ENCODE results near the gene PTPRN2. TPM values are rescaled to one million over a fixed set of nuclear protein-coding genes. Genes with fewer than 3 reads are reported as not detected.

The PTPRN2 gene
- total and polyA plus RNA-seq, 9 of the 15 experiments (the other 6 are each of a cell fraction or from before 2014, with no cell fraction given): not detected

DNA sequence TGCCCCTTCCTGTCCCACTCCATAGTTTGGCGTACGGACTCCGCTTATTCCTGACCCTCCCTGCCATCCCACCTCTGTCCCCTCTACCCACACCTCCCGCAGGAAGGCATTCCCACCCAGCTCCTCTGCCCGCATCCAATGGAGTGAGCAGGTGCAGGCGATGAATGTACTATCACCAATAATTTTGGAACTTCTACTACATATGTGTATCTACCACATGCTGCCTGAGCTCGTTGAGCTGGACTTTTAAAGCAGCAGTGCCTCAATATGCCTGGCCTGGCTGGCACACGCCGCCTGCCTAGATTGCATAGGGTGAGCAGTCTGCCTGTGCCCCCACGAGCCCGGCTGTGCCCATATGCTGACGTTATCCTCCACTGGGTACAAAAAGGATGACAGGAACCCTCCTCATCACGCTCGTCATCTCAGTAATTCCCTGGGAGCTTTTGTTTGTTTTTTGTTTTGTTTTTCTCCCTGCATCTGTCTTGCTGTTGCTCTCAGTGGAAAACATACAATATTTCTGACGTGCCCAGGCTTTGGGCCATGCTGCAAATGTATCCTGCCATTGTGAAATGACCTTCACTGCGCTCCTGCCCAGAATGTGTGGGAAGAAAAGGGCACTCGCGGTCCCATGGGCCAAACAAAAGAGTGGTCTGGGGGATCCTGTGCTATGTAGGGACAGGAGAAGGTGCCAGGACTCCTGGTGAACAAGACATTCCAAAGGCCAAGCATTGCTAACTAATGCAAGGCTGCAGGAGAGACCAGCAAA is 302.8 kb downstream of the PTPRN2 start:
- intact Hi-C loops (cut with micrococcal nuclease): no loop called here
- DNase-seq (ENCODE audit: extremely low read depth in 1 of 4, low spot score in 3 of 4): no peak
- no peaks in the 10 kb centered on the region for H3K79me2 ChIP-seq (ENCODE audit: control insufficient read depth, insufficient read depth, low read length)
- no peaks in the 10 kb centered on the region for H3K9me1 ChIP-seq (ENCODE audit: control insufficient read depth, insufficient read depth, low read length)
- in situ Hi-C loops (cut with MboI): no loop called here
- no peak for ATAC-seq
- H4K20me1 ChIP-seq (replicated peaks; ENCODE audit: control insufficient read depth, insufficient read depth, low read length): 0 out of 2 replicates have a peak, but pooled peaks cover 5% of the 10 kb centered on the region
- H3K36me3 ChIP-seq (ENCODE audit: control insufficient read depth, insufficient read depth, low read length): no peaks in the 10 kb centered on the region
- BruUV-seq (replicated peaks): no TSS peak
- no peaks in the 10 kb centered on the region for H3K9me3 ChIP-seq (replicated peaks; ENCODE audit: control insufficient read depth, insufficient read depth, low read depth, low read length)
- no peaks in the 10 kb centered on the region for H3K4me1 ChIP-seq (replicated peaks in 1 of 2; ENCODE audit: control insufficient read depth in 2 of 2, insufficient read depth in 2 of 2, low read length in 2 of 2)
- H3K4me2 ChIP-seq (ENCODE audit: insufficient read depth, low read length): no peak overlapping the region
- no peak overlapping the region for H3K9ac ChIP-seq (ENCODE audit: insufficient read depth in 1 of 2, low read depth in 2 of 2, low read length in 2 of 2)
- no peak for FAIRE-seq
- POLR2A ChIA-PET: no interaction called here
- H2AFZ ChIP-seq (ENCODE audit: low read depth, low read length): no peak overlapping the region
- H3K27me3 ChIP-seq (ENCODE audit: control insufficient read depth in 2 of 2, insufficient read depth in 2 of 2, low read length in 2 of 2): peaks cover 27 to 45% of the 10 kb centered on the region in 2 experiments
- no peak overlapping the region for H3K27ac ChIP-seq (ENCODE audit: extremely low read depth, low read depth, low read length)
- CTCF ChIA-PET (ENCODE audit: low intra/inter-chr PET ratio): no interaction called here
- under 1% methylated on average over 18 of the region's 18 CpGs for WGBS (ENCODE audit: insufficient coverage, low coverage, missing lambda C conversion rate)
- no peak overlapping the region for H3K4me3 ChIP-seq
- TF ChIP-seq MEIS2 (IDR thresholded peaks at IDR 0.05; ENCODE audit: partially characterized antibody) (no peak), ZNF175 (CRISPR knock-in tag; IDR thresholded peaks at IDR 0.05; ENCODE audit: low read depth) (no peak), ZNF347 (CRISPR knock-in tag; IDR thresholded peaks at IDR 0.05; ENCODE audit: low read depth) (no peak), ZBTB1 (CRISPR knock-in tag; IDR thresholded peaks at IDR 0.05; ENCODE audit: borderline replicate concordance, low read depth) (no peak), SMARCA4 (IDR thresholded peaks at IDR 0.05) (no peak), CHD1 (IDR thresholded peaks at IDR 0.05; ENCODE audit: low read length) (no peak), RBBP5 (IDR thresholded peaks at IDR 0.05; ENCODE audit: borderline replicate concordance, insufficient read depth, low read length, poor library complexity, severe bottlenecking) (no peak), ZBTB8A (IDR thresholded peaks at IDR 0.05; ENCODE audit: partially characterized antibody) (no peak), ZSCAN29 (IDR thresholded peaks at IDR 0.05) (no peak), ZNF644 (tag; IDR thresholded peaks at IDR 0.05; ENCODE audit: low read depth) (no peak), ZFPM2 (CRISPR knock-in tag; IDR thresholded peaks at IDR 0.05) (no peak), ZKSCAN8 (CRISPR knock-in tag; IDR thresholded peaks at IDR 0.05) (no peak), DMBX1 (CRISPR knock-in tag; IDR thresholded peaks at IDR 0.05; ENCODE audit: borderline replicate concordance) (no peak)
- TF ChIP-seq, protein P1, sequence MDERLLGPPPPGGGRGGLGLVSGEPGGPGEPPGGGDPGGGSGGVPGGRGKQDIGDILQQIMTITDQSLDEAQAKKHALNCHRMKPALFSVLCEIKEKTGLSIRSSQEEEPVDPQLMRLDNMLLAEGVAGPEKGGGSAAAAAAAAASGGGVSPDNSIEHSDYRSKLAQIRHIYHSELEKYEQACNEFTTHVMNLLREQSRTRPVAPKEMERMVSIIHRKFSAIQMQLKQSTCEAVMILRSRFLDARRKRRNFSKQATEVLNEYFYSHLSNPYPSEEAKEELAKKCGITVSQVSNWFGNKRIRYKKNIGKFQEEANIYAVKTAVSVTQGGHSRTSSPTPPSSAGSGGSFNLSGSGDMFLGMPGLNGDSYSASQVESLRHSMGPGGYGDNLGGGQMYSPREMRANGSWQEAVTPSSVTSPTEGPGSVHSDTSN (CRISPR knock-in tag; IDR thresholded peaks at IDR 0.05; ENCODE audit: low read depth): no peak
- TF ChIP-seq, protein P1 (tag; conservative IDR thresholded peaks at IDR 0.05; ENCODE audit: low read depth): no peak
- TF ChIP-seq, protein P2, sequence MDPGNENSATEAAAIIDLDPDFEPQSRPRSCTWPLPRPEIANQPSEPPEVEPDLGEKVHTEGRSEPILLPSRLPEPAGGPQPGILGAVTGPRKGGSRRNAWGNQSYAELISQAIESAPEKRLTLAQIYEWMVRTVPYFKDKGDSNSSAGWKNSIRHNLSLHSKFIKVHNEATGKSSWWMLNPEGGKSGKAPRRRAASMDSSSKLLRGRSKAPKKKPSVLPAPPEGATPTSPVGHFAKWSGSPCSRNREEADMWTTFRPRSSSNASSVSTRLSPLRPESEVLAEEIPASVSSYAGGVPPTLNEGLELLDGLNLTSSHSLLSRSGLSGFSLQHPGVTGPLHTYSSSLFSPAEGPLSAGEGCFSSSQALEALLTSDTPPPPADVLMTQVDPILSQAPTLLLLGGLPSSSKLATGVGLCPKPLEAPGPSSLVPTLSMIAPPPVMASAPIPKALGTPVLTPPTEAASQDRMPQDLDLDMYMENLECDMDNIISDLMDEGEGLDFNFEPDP (CRISPR knock-in tag; IDR thresholded peaks at IDR 0.05): no peak
- TF ChIP-seq, protein P3, sequence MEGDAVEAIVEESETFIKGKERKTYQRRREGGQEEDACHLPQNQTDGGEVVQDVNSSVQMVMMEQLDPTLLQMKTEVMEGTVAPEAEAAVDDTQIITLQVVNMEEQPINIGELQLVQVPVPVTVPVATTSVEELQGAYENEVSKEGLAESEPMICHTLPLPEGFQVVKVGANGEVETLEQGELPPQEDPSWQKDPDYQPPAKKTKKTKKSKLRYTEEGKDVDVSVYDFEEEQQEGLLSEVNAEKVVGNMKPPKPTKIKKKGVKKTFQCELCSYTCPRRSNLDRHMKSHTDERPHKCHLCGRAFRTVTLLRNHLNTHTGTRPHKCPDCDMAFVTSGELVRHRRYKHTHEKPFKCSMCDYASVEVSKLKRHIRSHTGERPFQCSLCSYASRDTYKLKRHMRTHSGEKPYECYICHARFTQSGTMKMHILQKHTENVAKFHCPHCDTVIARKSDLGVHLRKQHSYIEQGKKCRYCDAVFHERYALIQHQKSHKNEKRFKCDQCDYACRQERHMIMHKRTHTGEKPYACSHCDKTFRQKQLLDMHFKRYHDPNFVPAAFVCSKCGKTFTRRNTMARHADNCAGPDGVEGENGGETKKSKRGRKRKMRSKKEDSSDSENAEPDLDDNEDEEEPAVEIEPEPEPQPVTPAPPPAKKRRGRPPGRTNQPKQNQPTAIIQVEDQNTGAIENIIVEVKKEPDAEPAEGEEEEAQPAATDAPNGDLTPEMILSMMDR (IDR thresholded peaks at IDR 0.05 in 2 of 3, conservative IDR thresholded peaks at IDR 0.05 in 1 of 3; ENCODE audit: insufficient read depth in 2 of 3, low read depth in 1 of 3, low read length in 3 of 3): no peak
